Measurements from ENCODE around the gene SMPX. TPM values are rescaled to one million over a fixed set of nuclear protein-coding genes. Genes with fewer than 3 reads are reported as not detected.

The SMPX gene
- total and polyA plus RNA-seq, 4 donors, result 0.09 to 0.10 TPM; not detected in 2

DNA sequence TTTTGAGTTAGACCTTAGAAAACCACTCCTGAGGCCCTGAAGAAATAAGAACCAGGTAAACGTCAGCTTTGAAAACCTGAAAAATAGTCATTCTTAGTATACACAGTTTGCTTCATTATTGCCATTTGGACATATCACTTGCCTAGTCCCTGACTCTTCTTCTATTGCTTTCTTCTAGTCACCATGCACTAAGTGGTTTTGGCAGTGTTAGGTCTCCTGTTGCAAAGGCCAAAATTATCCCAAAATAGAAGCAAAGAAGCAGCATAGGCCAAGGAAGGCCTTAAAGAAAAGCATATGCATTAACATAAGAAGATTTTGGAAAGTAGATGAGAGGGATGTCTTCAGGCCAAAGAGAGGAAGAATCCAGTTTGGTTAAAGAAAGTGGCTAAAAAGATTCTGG is 24.1 kb upstream of the SMPX start:
- H3K27me3 ChIP-seq (ENCODE audit: control insufficient read depth in 4 of 4, insufficient read depth in 4 of 4, low read length in 3 of 4), result no peaks in the 10 kb centered on the region
- no peak for DNase-seq (ENCODE audit: low spot score)
- H3K27ac ChIP-seq (ENCODE audit: low read depth in 1 of 2, low read length in 2 of 2), result no peak overlapping the region
- no peaks in the 10 kb centered on the region for H3K36me3 ChIP-seq (ENCODE audit: control insufficient read depth in 4 of 4, insufficient read depth in 3 of 4, low read depth in 1 of 4, low read length in 3 of 4)
- 95% methylated on average over 1 of the region's 1 CpG for WGBS
- no peaks in the 10 kb centered on the region for H3K9me3 ChIP-seq (ENCODE audit: control insufficient read depth in 4 of 4, low read length in 3 of 4)
- H3K9ac ChIP-seq (ENCODE audit: low read depth in 1 of 2, low read length in 2 of 2), result no peak overlapping the region
- no peak overlapping the region for H3K4me3 ChIP-seq (ENCODE audit: low read depth in 1 of 3, low read length in 3 of 3)
- H3K4me1 ChIP-seq (ENCODE audit: control insufficient read depth in 4 of 4, insufficient read depth in 4 of 4, low read length in 3 of 4), result no peaks in the 10 kb centered on the region
- no peak for TF ChIP-seq GABPA (IDR thresholded peaks at IDR 0.05 in 1 of 2, conservative IDR thresholded peaks at IDR 0.05 in 1 of 2)
- TF ChIP-seq, protein P1, sequence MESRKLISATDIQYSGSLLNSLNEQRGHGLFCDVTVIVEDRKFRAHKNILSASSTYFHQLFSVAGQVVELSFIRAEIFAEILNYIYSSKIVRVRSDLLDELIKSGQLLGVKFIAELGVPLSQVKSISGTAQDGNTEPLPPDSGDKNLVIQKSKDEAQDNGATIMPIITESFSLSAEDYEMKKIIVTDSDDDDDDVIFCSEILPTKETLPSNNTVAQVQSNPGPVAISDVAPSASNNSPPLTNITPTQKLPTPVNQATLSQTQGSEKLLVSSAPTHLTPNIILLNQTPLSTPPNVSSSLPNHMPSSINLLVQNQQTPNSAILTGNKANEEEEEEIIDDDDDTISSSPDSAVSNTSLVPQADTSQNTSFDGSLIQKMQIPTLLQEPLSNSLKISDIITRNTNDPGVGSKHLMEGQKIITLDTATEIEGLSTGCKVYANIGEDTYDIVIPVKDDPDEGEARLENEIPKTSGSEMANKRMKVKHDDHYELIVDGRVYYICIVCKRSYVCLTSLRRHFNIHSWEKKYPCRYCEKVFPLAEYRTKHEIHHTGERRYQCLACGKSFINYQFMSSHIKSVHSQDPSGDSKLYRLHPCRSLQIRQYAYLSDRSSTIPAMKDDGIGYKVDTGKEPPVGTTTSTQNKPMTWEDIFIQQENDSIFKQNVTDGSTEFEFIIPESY (IDR thresholded peaks at IDR 0.05), result no peak
- no peak for TF ChIP-seq NR2F2 (IDR thresholded peaks at IDR 0.05)
- no peak for TF ChIP-seq EGR1 (IDR thresholded peaks at IDR 0.05; ENCODE audit: low read depth in 2 of 2)
- no peak for TF ChIP-seq SP1 (IDR thresholded peaks at IDR 0.05)
- TF ChIP-seq HNF4G (IDR thresholded peaks at IDR 0.05), result no peak
- no peak for TF ChIP-seq YY1 (IDR thresholded peaks at IDR 0.05)
- TF ChIP-seq JUND (IDR thresholded peaks at IDR 0.05), result no peak
- TF ChIP-seq, protein P2, sequence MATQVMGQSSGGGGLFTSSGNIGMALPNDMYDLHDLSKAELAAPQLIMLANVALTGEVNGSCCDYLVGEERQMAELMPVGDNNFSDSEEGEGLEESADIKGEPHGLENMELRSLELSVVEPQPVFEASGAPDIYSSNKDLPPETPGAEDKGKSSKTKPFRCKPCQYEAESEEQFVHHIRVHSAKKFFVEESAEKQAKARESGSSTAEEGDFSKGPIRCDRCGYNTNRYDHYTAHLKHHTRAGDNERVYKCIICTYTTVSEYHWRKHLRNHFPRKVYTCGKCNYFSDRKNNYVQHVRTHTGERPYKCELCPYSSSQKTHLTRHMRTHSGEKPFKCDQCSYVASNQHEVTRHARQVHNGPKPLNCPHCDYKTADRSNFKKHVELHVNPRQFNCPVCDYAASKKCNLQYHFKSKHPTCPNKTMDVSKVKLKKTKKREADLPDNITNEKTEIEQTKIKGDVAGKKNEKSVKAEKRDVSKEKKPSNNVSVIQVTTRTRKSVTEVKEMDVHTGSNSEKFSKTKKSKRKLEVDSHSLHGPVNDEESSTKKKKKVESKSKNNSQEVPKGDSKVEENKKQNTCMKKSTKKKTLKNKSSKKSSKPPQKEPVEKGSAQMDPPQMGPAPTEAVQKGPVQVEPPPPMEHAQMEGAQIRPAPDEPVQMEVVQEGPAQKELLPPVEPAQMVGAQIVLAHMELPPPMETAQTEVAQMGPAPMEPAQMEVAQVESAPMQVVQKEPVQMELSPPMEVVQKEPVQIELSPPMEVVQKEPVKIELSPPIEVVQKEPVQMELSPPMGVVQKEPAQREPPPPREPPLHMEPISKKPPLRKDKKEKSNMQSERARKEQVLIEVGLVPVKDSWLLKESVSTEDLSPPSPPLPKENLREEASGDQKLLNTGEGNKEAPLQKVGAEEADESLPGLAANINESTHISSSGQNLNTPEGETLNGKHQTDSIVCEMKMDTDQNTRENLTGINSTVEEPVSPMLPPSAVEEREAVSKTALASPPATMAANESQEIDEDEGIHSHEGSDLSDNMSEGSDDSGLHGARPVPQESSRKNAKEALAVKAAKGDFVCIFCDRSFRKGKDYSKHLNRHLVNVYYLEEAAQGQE (IDR thresholded peaks at IDR 0.05), result no peak
- TF ChIP-seq RXRA (IDR thresholded peaks at IDR 0.05), result no peak
- TF ChIP-seq RAD21 (IDR thresholded peaks at IDR 0.05), result no peak
- TF ChIP-seq, protein P3, sequence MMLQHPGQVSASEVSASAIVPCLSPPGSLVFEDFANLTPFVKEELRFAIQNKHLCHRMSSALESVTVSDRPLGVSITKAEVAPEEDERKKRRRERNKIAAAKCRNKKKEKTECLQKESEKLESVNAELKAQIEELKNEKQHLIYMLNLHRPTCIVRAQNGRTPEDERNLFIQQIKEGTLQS (IDR thresholded peaks at IDR 0.05), result no peak
- TF ChIP-seq TAF1 (conservative IDR thresholded peaks at IDR 0.05), result no peak
- TF ChIP-seq HNF4A (conservative IDR thresholded peaks at IDR 0.05), result no peak
- no peak for TF ChIP-seq FOXA2 (IDR thresholded peaks at IDR 0.05)
- no peak for TF ChIP-seq FOXA1 (IDR thresholded peaks at IDR 0.05)

DNA sequence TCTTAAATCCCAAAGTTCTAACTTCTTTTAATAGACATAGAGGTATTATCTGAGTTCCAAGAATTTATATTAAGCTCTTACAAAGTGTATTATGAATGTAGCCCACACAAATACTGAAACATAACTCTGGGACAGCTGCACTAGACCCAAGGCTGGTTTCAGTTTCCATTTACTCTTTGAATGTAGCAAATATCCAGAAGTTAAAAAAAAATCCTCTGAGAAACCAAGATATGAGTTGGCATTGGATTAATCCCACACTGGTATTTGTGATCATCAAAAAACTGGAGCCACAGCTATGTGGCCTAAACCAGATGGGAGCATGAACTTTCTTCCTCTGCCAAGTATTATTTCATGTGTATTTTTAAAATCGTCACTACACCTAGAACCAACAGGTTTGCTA is 23.6 kb upstream of the SMPX start:
- H3K9me3 ChIP-seq (ENCODE audit: control insufficient read depth in 4 of 4, low read length in 3 of 4), result no peaks in the 10 kb centered on the region
- H3K36me3 ChIP-seq (ENCODE audit: control insufficient read depth in 4 of 4, insufficient read depth in 3 of 4, low read depth in 1 of 4, low read length in 3 of 4), result no peaks in the 10 kb centered on the region
- TF ChIP-seq RXRA (IDR thresholded peaks at IDR 0.05) (no peak), TAF1 (conservative IDR thresholded peaks at IDR 0.05) (no peak), HNF4G (IDR thresholded peaks at IDR 0.05) (no peak), EGR1 (IDR thresholded peaks at IDR 0.05; ENCODE audit: low read depth in 2 of 2) (no peak), NR2F2 (IDR thresholded peaks at IDR 0.05) (no peak), RAD21 (IDR thresholded peaks at IDR 0.05) (no peak), HNF4A (conservative IDR thresholded peaks at IDR 0.05) (no peak), YY1 (IDR thresholded peaks at IDR 0.05) (no peak), FOXA1 (IDR thresholded peaks at IDR 0.05) (no peak), JUND (IDR thresholded peaks at IDR 0.05) (no peak)
- TF ChIP-seq, protein P2 (IDR thresholded peaks at IDR 0.05), result no peak
- TF ChIP-seq, protein P4, sequence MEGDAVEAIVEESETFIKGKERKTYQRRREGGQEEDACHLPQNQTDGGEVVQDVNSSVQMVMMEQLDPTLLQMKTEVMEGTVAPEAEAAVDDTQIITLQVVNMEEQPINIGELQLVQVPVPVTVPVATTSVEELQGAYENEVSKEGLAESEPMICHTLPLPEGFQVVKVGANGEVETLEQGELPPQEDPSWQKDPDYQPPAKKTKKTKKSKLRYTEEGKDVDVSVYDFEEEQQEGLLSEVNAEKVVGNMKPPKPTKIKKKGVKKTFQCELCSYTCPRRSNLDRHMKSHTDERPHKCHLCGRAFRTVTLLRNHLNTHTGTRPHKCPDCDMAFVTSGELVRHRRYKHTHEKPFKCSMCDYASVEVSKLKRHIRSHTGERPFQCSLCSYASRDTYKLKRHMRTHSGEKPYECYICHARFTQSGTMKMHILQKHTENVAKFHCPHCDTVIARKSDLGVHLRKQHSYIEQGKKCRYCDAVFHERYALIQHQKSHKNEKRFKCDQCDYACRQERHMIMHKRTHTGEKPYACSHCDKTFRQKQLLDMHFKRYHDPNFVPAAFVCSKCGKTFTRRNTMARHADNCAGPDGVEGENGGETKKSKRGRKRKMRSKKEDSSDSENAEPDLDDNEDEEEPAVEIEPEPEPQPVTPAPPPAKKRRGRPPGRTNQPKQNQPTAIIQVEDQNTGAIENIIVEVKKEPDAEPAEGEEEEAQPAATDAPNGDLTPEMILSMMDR (IDR thresholded peaks at IDR 0.05; ENCODE audit: low read depth, low read length, missing input control), result no peak
- TF ChIP-seq, protein P1 (IDR thresholded peaks at IDR 0.05), result no peak
- H3K27ac ChIP-seq (ENCODE audit: low read depth in 1 of 2, low read length in 2 of 2), result no peak overlapping the region
- H3K4me1 ChIP-seq (ENCODE audit: control insufficient read depth in 4 of 4, insufficient read depth in 4 of 4, low read length in 3 of 4), result no peaks in the 10 kb centered on the region
- no peaks in the 10 kb centered on the region for H3K27me3 ChIP-seq (ENCODE audit: control insufficient read depth in 4 of 4, insufficient read depth in 4 of 4, low read length in 3 of 4)
- no peak overlapping the region for H3K9ac ChIP-seq (ENCODE audit: low read depth in 1 of 2, low read length in 2 of 2)
- WGBS, result 100% methylated on average over 1 of the region's 1 CpG
- no peak for DNase-seq (ENCODE audit: low spot score)
- no peak overlapping the region for H3K4me3 ChIP-seq (ENCODE audit: low read depth in 1 of 3, low read length in 3 of 3)

Measured in liver (tissue), 9 donors.